Vagina (tissue), 2 donors: ENCODE results near the gene C13orf42. TPM values are rescaled to one million over a fixed set of nuclear protein-coding genes. Genes with fewer than 3 reads are reported as not detected.

ENCODE experiments used
- DNase-seq, 2 donors: peaks; one replicate each; pipeline ENCODE4 v3.0.0-alpha.2; 2017; ENCODE audit errors: extremely low spot score in 2 of 2
- H3K27ac ChIP-seq: fragments of 200-600 bp; sonication (generic); one replicate; pipeline ENCODE4 v1.5.1; 2019
- H3K27me3 ChIP-seq: fragments of 200-600 bp; sonication (generic); one replicate; pipeline ENCODE4 v1.5.1; 2019
- H3K36me3 ChIP-seq, 2 donors: fragments of 200-600 bp; sonication (generic); one replicate each; pipeline ENCODE4 v1.5.1; 2017 to 2019
- H3K4me1 ChIP-seq: fragments of 200-600 bp; sonication (generic); one replicate; pipeline ENCODE4 v1.5.1; 2019
- H3K4me3 ChIP-seq, 2 donors: fragments of 200-600 bp; sonication (generic); 1 replicate in 1 of 2; 2 replicates in 1 of 2; pipeline ENCODE4 v1.5.1; 2016 to 2019
- H3K9me3 ChIP-seq: fragments of 200-600 bp; sonication (generic); one replicate; pipeline ENCODE4 v1.5.1; 2019
- CTCF ChIP-seq, 3 experiments: fragments of 450-650 bp in 2 of 3; fragments of 200-600 bp in 1 of 3; sonication (generic) in 1 of 3; IDR thresholded peaks; one replicate each; pipeline ENCODE4 v1.5.1; 2017 to 2019; ENCODE audit warnings: antibody characterized with exemption in 3 of 3, mild to moderate bottlenecking in 2 of 3, moderate library complexity in 2 of 3
- POLR2A ChIP-seq, 2 donors: fragments of 450-650 bp; IDR thresholded peaks; one replicate each; pipeline ENCODE4 v1.6.1; 2017; ENCODE audit warnings: antibody characterized with exemption in 2 of 2, mild to moderate bottlenecking in 2 of 2, moderate library complexity in 2 of 2
- POLR2AphosphoS5 ChIP-seq, 2 donors: sonication (generic); formaldehyde crosslinking; IDR thresholded peaks; one replicate each; pipeline ENCODE4 v1.9.0; 2017; ENCODE audit warnings: antibody characterized with exemption in 2 of 2, mild to moderate bottlenecking in 2 of 2, low read depth in 1 of 2; ENCODE audit not compliant: insufficient read depth in 1 of 2
- intact Hi-C: fragments of 100-400 bp; cut with DNase I; formaldehyde crosslinking; loops from one replicate; pipeline ENCODE4 v1.15.1; 2023
- total RNA-seq: library from RNA; depleted of rRNA; stranded (reverse); fragments of >200 nt; gene quantifications from one replicate; pipeline ENCODE4 v1.2.3, GENCODE V29; 2016

Gene C13orf42
- total RNA-seq, 1 donor from 2014 or later = not detected

GRCh38 chr13:51155161-51155560, 44.1 kb upstream of the C13orf42 start:
- no peak for TF ChIP-seq POLR2A (IDR thresholded peaks at IDR 0.05)
- TF ChIP-seq CTCF (IDR thresholded peaks at IDR 0.05) = no peak
- TF ChIP-seq POLR2AphosphoS5 (IDR thresholded peaks at IDR 0.05; ENCODE audit: insufficient read depth in 1 of 2, low read depth in 1 of 2) = no peak
- H3K36me3 ChIP-seq = no peaks in the 10 kb centered on the region
- H3K27me3 ChIP-seq = no peaks in the 10 kb centered on the region
- H3K4me1 ChIP-seq = no peaks in the 10 kb centered on the region
- no peak overlapping the region for H3K27ac ChIP-seq
- H3K9me3 ChIP-seq = no peaks in the 10 kb centered on the region
- no peak for DNase-seq
- no peak overlapping the region for H3K4me3 ChIP-seq
- intact Hi-C loops = no loop called here

- H3K9me3 ChIP-seq = no peaks in the 10 kb centered on the region
- no peak for DNase-seq
- no peak overlapping the region for H3K27ac ChIP-seq
- H3K36me3 ChIP-seq = no peaks in the 10 kb centered on the region
- intact Hi-C loops = loop anchor here (5.0 kb wide), 1 partner anchor 128 kb away; no protein-coding TSS in a partner anchor
- no peak for TF ChIP-seq POLR2AphosphoS5 (IDR thresholded peaks at IDR 0.05; ENCODE audit: insufficient read depth in 1 of 2, low read depth in 1 of 2)
- no peak for TF ChIP-seq CTCF (IDR thresholded peaks at IDR 0.05)
- no peak for TF ChIP-seq POLR2A (IDR thresholded peaks at IDR 0.05)
- no peaks in the 10 kb centered on the region for H3K27me3 ChIP-seq
- no peak overlapping the region for H3K4me3 ChIP-seq
- H3K4me1 ChIP-seq = no peaks in the 10 kb centered on the region
Measured at GRCh38 chr13:51154029-51154555, 43.0 kb upstream of the C13orf42 start.

GRCh38 chr13:51153527-51153926, 42.5 kb upstream of the C13orf42 start:
- no peaks in the 10 kb centered on the region for H3K27me3 ChIP-seq
- no peak for DNase-seq
- TF ChIP-seq POLR2AphosphoS5 (IDR thresholded peaks at IDR 0.05; ENCODE audit: insufficient read depth in 1 of 2, low read depth in 1 of 2) (no peak), CTCF (IDR thresholded peaks at IDR 0.05) (no peak), POLR2A (IDR thresholded peaks at IDR 0.05) (no peak)
- H3K27ac ChIP-seq = no peak overlapping the region
- no peaks in the 10 kb centered on the region for H3K36me3 ChIP-seq
- no peaks in the 10 kb centered on the region for H3K9me3 ChIP-seq
- no peak overlapping the region for H3K4me3 ChIP-seq
- no peaks in the 10 kb centered on the region for H3K4me1 ChIP-seq
- intact Hi-C loops = loop anchor here (5.0 kb wide), 1 partner anchor 129 kb away; no protein-coding TSS in a partner anchor

- Histone ChIP-seq H3K9me3 (no peaks in the 10 kb centered on the region), H3K4me3 (no peak overlapping the region), H3K27me3 (no peaks in the 10 kb centered on the region), H3K27ac (no peak overlapping the region), H3K4me1 (no peaks in the 10 kb centered on the region), H3K36me3 (no peaks in the 10 kb centered on the region)
- TF ChIP-seq CTCF (IDR thresholded peaks at IDR 0.05) = no peak
- TF ChIP-seq POLR2AphosphoS5 (IDR thresholded peaks at IDR 0.05; ENCODE audit: insufficient read depth in 1 of 2, low read depth in 1 of 2) = no peak
- no peak for TF ChIP-seq POLR2A (IDR thresholded peaks at IDR 0.05)
- DNase-seq = no peak
- intact Hi-C loops = loop anchor here (5.0 kb wide), 1 partner anchor 130 kb away; no protein-coding TSS in a partner anchor
Measured at GRCh38 chr13:51152701-51153100, 41.6 kb upstream of the C13orf42 start.

GRCh38 chr13:51151463-51151862, 40.4 kb upstream of the C13orf42 start:
- Histone ChIP-seq H3K36me3 (no peaks in the 10 kb centered on the region), H3K9me3 (no peaks in the 10 kb centered on the region), H3K27me3 (no peaks in the 10 kb centered on the region), H3K4me1 (no peaks in the 10 kb centered on the region), H3K4me3 (no peak overlapping the region), H3K27ac (no peak overlapping the region)
- TF ChIP-seq POLR2AphosphoS5 (IDR thresholded peaks at IDR 0.05; ENCODE audit: insufficient read depth in 1 of 2, low read depth in 1 of 2) = no peak
- TF ChIP-seq CTCF (IDR thresholded peaks at IDR 0.05) = no peak
- no peak for TF ChIP-seq POLR2A (IDR thresholded peaks at IDR 0.05)
- DNase-seq = no peak
- intact Hi-C loops = loop anchor here (5.0 kb wide), 1 partner anchor 131 kb away; no protein-coding TSS in a partner anchor
